NCI-H2227 (cell line): ENCODE data around the gene MIEF1.

Experiments used
- DNase-seq: peaks from one replicate; lab custom pipeline; 2025; ENCODE audit not compliant: unreplicated experiment; lab: John Stamatoyannopoulos, UW

Gene MIEF1

GRCh38 chr22:39556970-39557841, 55.1 kb downstream of the MIEF1 start:
- DNase-seq, result peak; percentile 29

- DNase-seq, result no peak
Observed at GRCh38 chr22:39558254-39558727, 56.2 kb downstream of the MIEF1 start.

- no peak for DNase-seq
Observed at GRCh38 chr22:39558950-39559349, 56.9 kb downstream of the MIEF1 start.

- DNase-seq, result no peak
Observed at GRCh38 chr22:39559456-39560105, 57.5 kb downstream of the MIEF1 start.

GRCh38 chr22:39560127-39560526, 58.0 kb downstream of the MIEF1 start:
- no peak for DNase-seq

- DNase-seq, result no peak
Observed at GRCh38 chr22:39562839-39563489, 60.9 kb downstream of the MIEF1 start.

GRCh38 chr22:39563571-39564428, 61.7 kb downstream of the MIEF1 start:
- no peak for DNase-seq

- DNase-seq, result no peak
Observed at GRCh38 chr22:39565414-39565944, 63.4 kb downstream of the MIEF1 start.

GRCh38 chr22:39567135-39567946, 65.3 kb downstream of the MIEF1 start:
- no peak for DNase-seq
